Fibroblast of mammary gland (primary cell): ENCODE measurements around the gene TAGLN.

Experiments used
- DNase-seq: peaks from one replicate; pipeline ENCODE4 v3.0.0-alpha.2; 2010; ENCODE audit warnings: low read depth
- H3K4me3 ChIP-seq: 2 replicates; pipeline ENCODE4 v1.5.1; 2011; ENCODE audit warnings: low read depth, mild to moderate bottlenecking, low read length, moderate library complexity; ENCODE audit not compliant: control insufficient read depth
- TF ChIP-seq, protein P1 (sequence below): conservative IDR thresholded peaks from 2 replicates; pipeline ENCODE4 v1.5.1; 2011; ENCODE audit warnings: low read depth, low read length, inconsistent platforms; ENCODE audit not compliant: control insufficient read depth, insufficient read depth

Gene TAGLN

DNA sequence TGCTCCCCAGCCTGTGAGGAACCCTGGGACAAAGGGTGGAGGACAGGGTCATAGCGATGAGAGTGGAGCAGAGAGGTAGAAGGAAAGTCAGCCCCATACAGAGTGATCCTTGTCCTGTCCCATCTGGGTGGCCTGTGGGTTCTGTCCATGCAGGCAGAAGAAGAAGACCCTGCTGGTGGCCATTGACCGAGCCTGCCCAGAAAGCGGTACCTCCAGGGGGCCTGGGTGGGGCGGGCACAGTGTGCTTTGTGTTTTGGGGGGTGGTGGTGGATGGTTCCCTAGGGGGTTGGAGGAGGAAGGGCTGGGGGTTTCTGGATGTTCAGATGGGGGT lies 12.8 kb upstream of the TAGLN start:
- H3K4me3 ChIP-seq, result no peak overlapping the region
- no peak for DNase-seq
- TF ChIP-seq, protein P1, sequence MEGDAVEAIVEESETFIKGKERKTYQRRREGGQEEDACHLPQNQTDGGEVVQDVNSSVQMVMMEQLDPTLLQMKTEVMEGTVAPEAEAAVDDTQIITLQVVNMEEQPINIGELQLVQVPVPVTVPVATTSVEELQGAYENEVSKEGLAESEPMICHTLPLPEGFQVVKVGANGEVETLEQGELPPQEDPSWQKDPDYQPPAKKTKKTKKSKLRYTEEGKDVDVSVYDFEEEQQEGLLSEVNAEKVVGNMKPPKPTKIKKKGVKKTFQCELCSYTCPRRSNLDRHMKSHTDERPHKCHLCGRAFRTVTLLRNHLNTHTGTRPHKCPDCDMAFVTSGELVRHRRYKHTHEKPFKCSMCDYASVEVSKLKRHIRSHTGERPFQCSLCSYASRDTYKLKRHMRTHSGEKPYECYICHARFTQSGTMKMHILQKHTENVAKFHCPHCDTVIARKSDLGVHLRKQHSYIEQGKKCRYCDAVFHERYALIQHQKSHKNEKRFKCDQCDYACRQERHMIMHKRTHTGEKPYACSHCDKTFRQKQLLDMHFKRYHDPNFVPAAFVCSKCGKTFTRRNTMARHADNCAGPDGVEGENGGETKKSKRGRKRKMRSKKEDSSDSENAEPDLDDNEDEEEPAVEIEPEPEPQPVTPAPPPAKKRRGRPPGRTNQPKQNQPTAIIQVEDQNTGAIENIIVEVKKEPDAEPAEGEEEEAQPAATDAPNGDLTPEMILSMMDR, result no peak

GRCh38 chr11:117187007-117187406 lies 12.2 kb upstream of the TAGLN start:
- TF ChIP-seq, protein P1, result no peak
- no peak for DNase-seq
- H3K4me3 ChIP-seq, result no peak overlapping the region

- DNase-seq, result no peak
- no peak overlapping the region for H3K4me3 ChIP-seq
- TF ChIP-seq, protein P1, result no peak
These were observed 11.8 kb upstream of the TAGLN start for GRCh38 chr11:117187428-117187798.

GRCh38 chr11:117187799-117188481 lies 11.2 kb upstream of the TAGLN start:
- TF ChIP-seq, protein P1, result no peak
- no peak overlapping the region for H3K4me3 ChIP-seq
- DNase-seq, result no peak

DNA sequence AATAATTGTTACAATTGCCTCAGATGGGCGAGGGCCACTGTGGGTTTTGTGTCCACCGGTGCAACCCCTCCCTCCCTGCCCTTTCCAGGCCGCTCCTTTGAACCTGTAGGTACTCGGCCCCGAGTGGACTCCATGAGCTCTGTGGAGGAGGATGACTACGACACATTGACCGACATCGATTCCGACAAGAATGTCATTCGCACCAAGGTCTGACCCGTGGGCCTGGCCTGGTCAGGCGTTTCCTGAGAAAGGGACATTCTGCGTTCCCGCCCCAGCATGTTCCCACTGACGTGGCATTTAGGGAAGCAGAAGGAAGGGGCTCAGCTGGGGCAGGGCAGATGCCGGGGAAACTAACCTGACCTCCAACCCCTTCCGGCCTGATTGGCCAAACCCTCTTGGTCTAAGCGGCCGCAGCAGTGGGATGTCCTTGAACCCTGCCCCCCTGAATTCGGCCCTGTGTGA lies 10.5 kb upstream of the TAGLN start:
- TF ChIP-seq, protein P1, result no peak

GRCh38 chr11:117189191-117189940 lies 9.8 kb upstream of the TAGLN start:
- DNase-seq, result no peak
- no peak overlapping the region for H3K4me3 ChIP-seq
- TF ChIP-seq, protein P1, result no peak

More for the DNA sequence above, 10.5 kb upstream of the TAGLN start:
- no peak for DNase-seq
- H3K4me3 ChIP-seq, result no peak overlapping the region
